GM18498 (cell line): ENCODE results near the gene HAAO.

Source experiments
- ATAC-seq: cut with Tn5 transposase; IDR thresholded peaks from one replicate; pipeline ENCODE4 v1.9.1; 2021; ENCODE audit warnings: mild to moderate bottlenecking, moderate library complexity; ENCODE audit not compliant: unreplicated experiment

HAAO gene

DNA sequence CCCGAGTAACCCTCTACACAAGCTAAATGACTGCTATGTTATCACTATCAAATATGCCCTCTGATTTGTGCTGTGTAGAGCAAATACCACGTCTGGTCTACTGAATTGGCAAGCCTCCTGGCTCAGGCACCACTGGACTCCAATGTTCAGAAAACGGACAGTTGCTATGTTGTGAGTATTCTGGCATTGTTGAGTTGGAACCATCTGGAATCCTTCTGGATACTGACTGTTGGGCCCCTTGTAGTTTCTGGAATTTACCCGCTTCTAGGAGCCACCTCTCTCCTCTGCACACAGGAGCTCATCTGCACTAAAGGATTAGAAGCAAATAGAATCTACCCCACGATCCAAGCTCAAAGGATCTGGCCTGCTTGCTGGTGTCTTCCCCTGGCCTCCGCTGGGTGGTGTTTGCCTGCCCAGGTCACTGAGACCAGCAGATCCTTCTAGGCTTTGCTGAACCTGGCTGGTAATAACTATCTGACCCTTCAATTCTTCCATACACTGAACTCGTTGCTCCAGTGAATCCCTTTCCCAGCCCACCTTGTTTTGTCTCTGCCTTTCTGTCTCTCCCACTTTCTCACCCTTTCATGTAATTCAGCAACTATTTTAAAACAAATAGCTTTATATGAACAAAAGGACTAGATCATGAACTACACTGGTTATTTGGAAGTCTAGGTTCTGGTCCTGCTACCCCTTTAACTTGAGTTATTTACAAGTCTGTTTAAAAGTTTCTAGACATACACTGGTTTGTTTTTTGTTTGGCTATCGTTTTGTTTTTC is 2.1 kb upstream of the HAAO start:
- ATAC-seq, result no peak

GRCh38 chr2:42793334-42794270 is 1.2 kb upstream of the HAAO start:
- ATAC-seq, result peak; percentile 2

- ATAC-seq, result peak; percentile 2
Observed at GRCh38 chr2:42792087-42792582, 248 bp downstream of the HAAO start.

- no peak for ATAC-seq
Observed at GRCh38 chr2:42791606-42792005, 777 bp downstream of the HAAO start.

DNA sequence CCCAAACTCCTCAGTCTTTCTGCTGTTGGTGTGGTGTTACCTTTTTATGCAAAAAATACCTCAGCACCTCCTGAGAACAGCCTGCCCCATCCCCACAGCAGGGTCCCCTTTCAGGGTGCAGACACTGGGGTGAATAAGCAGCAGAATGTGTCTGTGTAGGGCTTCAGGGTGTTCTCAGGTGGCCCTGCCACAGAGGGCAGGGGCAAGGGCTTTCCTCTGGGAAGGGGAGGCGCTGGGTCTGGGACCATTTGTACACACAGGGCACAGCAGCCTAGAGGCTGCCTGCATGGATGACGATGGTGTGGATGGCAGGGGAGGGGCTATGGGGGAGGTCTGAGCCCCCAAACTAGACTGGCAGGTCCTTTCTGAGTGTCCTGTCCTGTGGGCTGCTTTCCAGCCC is 2.6 kb downstream of the HAAO start:
- ATAC-seq, result no peak

GRCh38 chr2:42788882-42789281 is 3.5 kb downstream of the HAAO start:
- no peak for ATAC-seq

GRCh38 chr2:42788478-42788793 is 3.9 kb downstream of the HAAO start:
- no peak for ATAC-seq

DNA sequence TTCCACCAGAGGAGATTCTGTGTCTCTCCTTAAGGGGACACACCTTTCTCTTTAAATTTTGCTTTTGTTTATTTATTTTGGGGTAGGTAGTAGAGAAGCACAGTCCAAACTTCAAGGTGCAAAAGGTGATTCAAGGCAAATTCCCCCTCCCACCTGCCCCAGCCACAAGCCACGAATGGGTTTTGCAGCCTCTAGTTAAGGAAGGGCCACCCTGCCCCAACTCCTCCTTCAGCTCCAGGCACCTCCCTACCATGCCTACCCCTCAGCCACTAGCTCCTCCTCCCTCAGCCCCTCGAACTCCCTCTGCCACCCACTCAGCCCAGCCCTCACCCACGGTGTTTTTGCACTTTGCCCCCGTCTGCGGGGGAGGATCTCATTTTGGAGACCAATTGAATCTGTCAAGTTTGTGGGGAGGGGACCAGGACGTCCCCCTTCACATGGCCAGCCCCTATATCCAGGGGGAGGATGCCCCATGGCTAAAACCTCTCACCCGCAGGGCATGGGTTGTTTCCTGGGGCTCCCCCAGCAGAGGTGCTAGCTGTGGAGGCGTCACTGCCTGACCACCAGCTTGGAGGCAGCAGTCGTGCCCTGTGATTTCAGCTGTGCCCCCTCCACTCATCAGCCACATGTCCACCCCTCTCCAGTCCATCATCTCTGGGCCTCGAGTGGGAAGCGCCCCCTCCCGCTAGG is 4.5 kb downstream of the HAAO start:
- ATAC-seq, result no peak

DNA sequence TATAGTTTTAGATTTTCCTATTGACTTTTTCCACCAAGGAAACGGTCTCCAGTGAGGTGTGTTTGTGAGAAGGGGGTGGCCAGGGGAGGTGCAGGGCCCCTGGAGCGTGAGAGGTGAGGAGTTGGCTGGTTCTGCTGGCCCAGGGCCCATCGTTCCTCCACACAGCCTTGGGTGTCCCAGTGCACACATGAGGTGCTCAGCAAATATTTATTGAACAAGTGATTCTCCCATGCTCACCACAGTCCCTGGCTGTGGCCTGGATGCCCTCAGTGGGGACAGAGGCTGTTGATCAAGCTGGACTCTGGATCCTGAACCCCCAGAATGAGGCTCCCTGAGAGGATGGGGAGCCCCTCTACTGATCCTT is 5.0 kb downstream of the HAAO start:
- no peak for ATAC-seq

GRCh38 chr2:42786561-42787345 is 5.6 kb downstream of the HAAO start:
- no peak for ATAC-seq

- ATAC-seq, result no peak
Observed at GRCh38 chr2:42784204-42784880, 8.0 kb downstream of the HAAO start.

DNA sequence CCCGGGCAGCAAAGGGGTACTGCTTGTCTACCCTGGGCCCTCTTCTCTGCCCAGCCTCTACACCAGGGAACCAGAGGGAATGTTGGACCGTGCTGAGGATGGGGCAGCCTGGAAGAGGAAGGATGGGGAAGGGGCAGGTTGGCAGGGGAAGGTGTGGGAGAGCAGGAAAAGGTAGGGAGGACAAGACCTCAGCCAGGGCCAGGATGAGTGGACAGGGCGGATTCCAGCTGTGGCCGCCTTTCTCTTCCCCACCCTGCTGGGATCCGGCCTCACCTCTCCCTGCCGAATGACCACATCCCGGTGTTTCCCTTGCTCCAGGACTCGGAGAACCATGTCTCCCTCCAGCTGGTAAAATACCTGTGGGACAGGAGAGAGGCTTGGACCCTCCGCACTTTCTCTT is 8.9 kb downstream of the HAAO start:
- no peak for ATAC-seq

DNA sequence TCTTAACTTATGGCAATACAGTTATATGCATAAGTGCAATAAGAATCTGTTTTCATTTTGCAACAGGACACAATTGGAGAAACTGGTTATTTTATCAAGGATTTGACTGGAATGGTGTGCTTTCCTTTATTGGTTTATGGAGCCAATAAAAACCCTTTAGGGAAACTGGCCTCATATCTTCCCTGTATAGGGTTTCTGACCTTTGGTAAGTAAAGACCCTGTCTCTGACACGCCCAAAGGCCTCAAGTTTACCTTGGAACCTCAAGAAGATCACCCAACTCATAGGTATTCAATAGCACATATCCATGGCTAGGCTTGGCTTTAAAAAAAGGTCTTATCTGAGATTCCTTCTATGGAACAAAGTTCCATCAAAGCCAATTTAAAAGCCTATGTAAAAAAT is 11.2 kb downstream of the HAAO start:
- no peak for ATAC-seq

- ATAC-seq, result no peak
Observed at GRCh38 chr2:42777883-42778805, 14.2 kb downstream of the HAAO start.

- no peak for ATAC-seq
Observed at GRCh38 chr2:42775810-42776209, 16.6 kb downstream of the HAAO start.

GRCh38 chr2:42775186-42775585 is 17.2 kb downstream of the HAAO start:
- ATAC-seq, result peak; percentile 52

GRCh38 chr2:42771546-42772153 is 20.7 kb downstream of the HAAO start:
- ATAC-seq, result no peak

GRCh38 chr2:42770288-42771131 is 21.9 kb downstream of the HAAO start:
- peak; percentile 66 for ATAC-seq
